AG09319 (cell line): ENCODE data around the gene SCGB3A1.

Experiments
- DNase-seq: peaks from one replicate; pipeline ENCODE4 v3.0.0-alpha.2; 2010; ENCODE audit warnings: low read depth; ENCODE audit errors: extremely low read depth
- CTCF ChIP-seq: IDR thresholded peaks from 2 replicates; pipeline ENCODE4 v1.5.1; 2011; ENCODE audit warnings: low read depth, mild to moderate bottlenecking, inconsistent platforms, low read length, moderate library complexity

SCGB3A1 gene

GRCh38 chr5:180594311-180595045 lies 3.2 kb upstream of the SCGB3A1 start:
- no peak for TF ChIP-seq CTCF

GRCh38 chr5:180593446-180594206 lies 2.3 kb upstream of the SCGB3A1 start:
- no peak for TF ChIP-seq CTCF
- no peak for DNase-seq

More at GRCh38 chr5:180594311-180595045, 3.2 kb upstream of the SCGB3A1 start:
- DNase-seq = no peak

GRCh38 chr5:180592176-180592575 lies 877 bp upstream of the SCGB3A1 start:
- DNase-seq = no peak
- TF ChIP-seq CTCF = no peak

GRCh38 chr5:180590543-180591310 lies 572 bp downstream of the SCGB3A1 start:
- no peak for TF ChIP-seq CTCF
- no peak for DNase-seq

GRCh38 chr5:180589771-180590542 lies 1.3 kb downstream of the SCGB3A1 start:
- DNase-seq = no peak
- TF ChIP-seq CTCF = no peak

- no peak for DNase-seq
- no peak for TF ChIP-seq CTCF
Observed at GRCh38 chr5:180586870-180587269, 4.4 kb downstream of the SCGB3A1 start.
